HepG2 (cell line): ENCODE measurements around the gene CTNNA2. TPM values are rescaled to one million over a fixed set of nuclear protein-coding genes. Genes with fewer than 3 reads are reported as not detected.

Source experiments
- AKAP8 ChIP-seq: sonication (generic); formaldehyde crosslinking; IDR thresholded peaks from 2 replicates; pipeline ENCODE4 v1.5.1; 2020; ENCODE audit warnings: mild to moderate bottlenecking, missing genetic modification reagents
- CBX2 ChIP-seq, 2 experiments: fragments of 200-600 bp in 1 of 2; sonication (generic); formaldehyde crosslinking in 1 of 2; IDR thresholded peaks; 2 replicates each; pipeline versions ENCODE4 v1.7.0 to v1.8.1; 2018 to 2022; ENCODE audit warnings: low read depth in 2 of 2, low read length in 1 of 2, mild to moderate bottlenecking in 1 of 2, missing genetic modification reagents in 1 of 2
- EHMT2 ChIP-seq: fragments of 200-600 bp; sonication (generic); IDR thresholded peaks from 2 replicates; pipeline ENCODE4 v1.7.0; 2017; ENCODE audit warnings: antibody characterized with exemption, low read depth, low read length, borderline replicate concordance
- FOXA1 ChIP-seq, 2 experiments: fragments of 450-650 bp in 1 of 2; sonication (generic) in 1 of 2; formaldehyde crosslinking in 1 of 2; IDR thresholded peaks; 2 replicates each; pipeline versions ENCODE4 v1.4.0 to v1.6.1; 2016 to 2020; ENCODE audit warnings: missing genetic modification reagents in 1 of 2
- FOXJ3 ChIP-seq: sonication (generic); formaldehyde crosslinking; IDR thresholded peaks from 2 replicates; pipeline ENCODE4 v1.4.0; 2020; ENCODE audit warnings: missing genetic modification reagents, mild to moderate bottlenecking, borderline replicate concordance
- HHEX ChIP-seq: IDR thresholded peaks from 2 replicates; pipeline ENCODE4 v1.6.1; 2016; ENCODE audit warnings: control low read depth
- HMG20A ChIP-seq: IDR thresholded peaks from 2 replicates; pipeline ENCODE4 v1.6.1; 2016; ENCODE audit warnings: borderline replicate concordance
- JUND ChIP-seq: sonication (generic); formaldehyde crosslinking; IDR thresholded peaks from 2 replicates; pipeline ENCODE4 v1.8.0; 2022; ENCODE audit warnings: mild to moderate bottlenecking, missing genetic modification reagents
- NCOA2 ChIP-seq: sonication (generic); formaldehyde crosslinking; IDR thresholded peaks from 2 replicates; pipeline ENCODE4 v1.8.0; 2022; ENCODE audit warnings: inconsistent platforms
- PHB2 ChIP-seq: fragments of 450-650 bp; IDR thresholded peaks from 2 replicates; pipeline ENCODE4 v1.6.1; 2018; ENCODE audit not compliant: partially characterized antibody
- POGZ ChIP-seq: sonication (generic); formaldehyde crosslinking; IDR thresholded peaks from 2 replicates; pipeline ENCODE4 v1.4.0; 2020; ENCODE audit warnings: mild to moderate bottlenecking, missing genetic modification reagents
- ZFP82 ChIP-seq: sonication (generic); formaldehyde crosslinking; IDR thresholded peaks from 2 replicates; pipeline ENCODE4 v1.5.1; 2020; ENCODE audit warnings: mild to moderate bottlenecking, missing genetic modification reagents, borderline replicate concordance
- ZNF773 ChIP-seq: sonication (generic); formaldehyde crosslinking; IDR thresholded peaks from 2 replicates; pipeline ENCODE4 v1.4.0; 2020; ENCODE audit warnings: missing genetic modification reagents, borderline replicate concordance
- polyA plus RNA-seq, 8 experiments: library from polyadenylated mRNA; depleted of rRNA in 3 of 8; stranded (reverse) in 7 of 8; unstranded in 1 of 8; fragments of >200 nt; fragmentation: Illumina TruSeq in 4 of 8; extraction: Trizol in 4 of 8; gene quantifications; 2 replicates each; pipeline versions ENCODE4 v1.2.1 to v1.2.3, GENCODE V29; 2011 to 2016; ENCODE audit warnings: low read depth in 4 of 8, missing spikeins in 1 of 8, mixed read lengths in 1 of 8; ENCODE audit not compliant: insufficient read depth in 1 of 8
- total RNA-seq, 5 experiments: library from RNA; depleted of rRNA; stranded (reverse); fragments of >200 nt; fragmentation: Illumina TruSeq; extraction: Trizol; gene quantifications; 2 replicates each; pipeline ENCODE4 v1.2.3, GENCODE V29; 2016; ENCODE audit warnings: low read depth in 1 of 5
- TF ChIP-seq, protein P1 (sequence below): sonication (generic); formaldehyde crosslinking; IDR thresholded peaks from 2 replicates; pipeline ENCODE4 v1.4.0; 2020; ENCODE audit warnings: mild to moderate bottlenecking, missing genetic modification reagents
- TF ChIP-seq, protein P2 (sequence below): sonication (generic); formaldehyde crosslinking; IDR thresholded peaks from 2 replicates; pipeline ENCODE4 v1.4.0; 2020; ENCODE audit warnings: mild to moderate bottlenecking, missing genetic modification reagents, borderline replicate concordance
- TF ChIP-seq, protein P3 (sequence below), 2 experiments: sonication (generic) in 1 of 2; formaldehyde crosslinking in 1 of 2; IDR thresholded peaks; 2 replicates each; pipeline versions ENCODE4 v1.4.0 to v1.6.1; 2016 to 2020; ENCODE audit warnings: borderline replicate concordance in 1 of 2, low read depth in 1 of 2, mild to moderate bottlenecking in 1 of 2, missing genetic modification reagents in 1 of 2

The CTNNA2 gene
- total and polyA plus RNA-seq, 2 of the 13 experiments (the other 11 are each of a cell fraction or from before 2014, with no cell fraction given): not detected

DNA sequence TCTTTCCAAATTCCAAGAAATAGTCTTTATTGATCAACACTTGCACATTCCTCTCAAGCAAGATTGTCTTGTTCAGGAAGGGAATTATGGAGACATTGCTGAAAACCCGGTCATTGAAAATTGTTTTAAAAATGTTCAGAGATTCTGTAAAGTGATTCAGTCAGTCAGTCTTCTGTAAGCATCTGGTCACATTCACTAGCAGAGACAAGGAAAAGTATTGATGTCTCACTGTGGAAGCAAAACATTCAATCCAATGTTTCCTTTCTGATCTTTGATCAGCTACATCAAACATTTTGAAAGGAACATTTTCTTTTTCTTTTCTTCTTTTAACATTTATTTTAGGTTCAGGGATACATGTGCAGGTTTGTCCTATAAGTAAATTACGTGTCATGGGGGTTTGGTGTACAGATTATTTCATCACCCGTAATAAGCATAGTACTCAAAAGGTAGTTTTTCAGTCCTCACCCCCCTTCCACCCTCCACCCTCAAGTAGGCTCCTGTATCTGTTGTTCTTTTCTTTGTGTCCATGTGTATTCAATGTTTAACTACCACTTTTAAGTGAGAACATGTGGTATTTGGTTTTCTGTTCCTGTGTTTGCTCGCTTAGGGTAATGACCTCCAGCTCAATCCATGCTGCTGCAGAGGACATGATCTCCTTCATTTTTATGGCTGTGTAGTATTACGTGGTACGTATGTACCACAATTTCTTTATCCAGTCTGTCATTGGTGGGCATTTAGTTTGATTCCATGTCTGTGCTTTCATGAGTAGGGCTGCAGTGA lies 61.2 kb downstream of the CTNNA2 start (continued):
- TF ChIP-seq, protein P1, sequence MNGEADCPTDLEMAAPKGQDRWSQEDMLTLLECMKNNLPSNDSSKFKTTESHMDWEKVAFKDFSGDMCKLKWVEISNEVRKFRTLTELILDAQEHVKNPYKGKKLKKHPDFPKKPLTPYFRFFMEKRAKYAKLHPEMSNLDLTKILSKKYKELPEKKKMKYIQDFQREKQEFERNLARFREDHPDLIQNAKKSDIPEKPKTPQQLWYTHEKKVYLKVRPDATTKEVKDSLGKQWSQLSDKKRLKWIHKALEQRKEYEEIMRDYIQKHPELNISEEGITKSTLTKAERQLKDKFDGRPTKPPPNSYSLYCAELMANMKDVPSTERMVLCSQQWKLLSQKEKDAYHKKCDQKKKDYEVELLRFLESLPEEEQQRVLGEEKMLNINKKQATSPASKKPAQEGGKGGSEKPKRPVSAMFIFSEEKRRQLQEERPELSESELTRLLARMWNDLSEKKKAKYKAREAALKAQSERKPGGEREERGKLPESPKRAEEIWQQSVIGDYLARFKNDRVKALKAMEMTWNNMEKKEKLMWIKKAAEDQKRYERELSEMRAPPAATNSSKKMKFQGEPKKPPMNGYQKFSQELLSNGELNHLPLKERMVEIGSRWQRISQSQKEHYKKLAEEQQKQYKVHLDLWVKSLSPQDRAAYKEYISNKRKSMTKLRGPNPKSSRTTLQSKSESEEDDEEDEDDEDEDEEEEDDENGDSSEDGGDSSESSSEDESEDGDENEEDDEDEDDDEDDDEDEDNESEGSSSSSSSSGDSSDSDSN (CRISPR knock-in tag): no peak
- no peak for TF ChIP-seq PHB2
- TF ChIP-seq, protein P2, sequence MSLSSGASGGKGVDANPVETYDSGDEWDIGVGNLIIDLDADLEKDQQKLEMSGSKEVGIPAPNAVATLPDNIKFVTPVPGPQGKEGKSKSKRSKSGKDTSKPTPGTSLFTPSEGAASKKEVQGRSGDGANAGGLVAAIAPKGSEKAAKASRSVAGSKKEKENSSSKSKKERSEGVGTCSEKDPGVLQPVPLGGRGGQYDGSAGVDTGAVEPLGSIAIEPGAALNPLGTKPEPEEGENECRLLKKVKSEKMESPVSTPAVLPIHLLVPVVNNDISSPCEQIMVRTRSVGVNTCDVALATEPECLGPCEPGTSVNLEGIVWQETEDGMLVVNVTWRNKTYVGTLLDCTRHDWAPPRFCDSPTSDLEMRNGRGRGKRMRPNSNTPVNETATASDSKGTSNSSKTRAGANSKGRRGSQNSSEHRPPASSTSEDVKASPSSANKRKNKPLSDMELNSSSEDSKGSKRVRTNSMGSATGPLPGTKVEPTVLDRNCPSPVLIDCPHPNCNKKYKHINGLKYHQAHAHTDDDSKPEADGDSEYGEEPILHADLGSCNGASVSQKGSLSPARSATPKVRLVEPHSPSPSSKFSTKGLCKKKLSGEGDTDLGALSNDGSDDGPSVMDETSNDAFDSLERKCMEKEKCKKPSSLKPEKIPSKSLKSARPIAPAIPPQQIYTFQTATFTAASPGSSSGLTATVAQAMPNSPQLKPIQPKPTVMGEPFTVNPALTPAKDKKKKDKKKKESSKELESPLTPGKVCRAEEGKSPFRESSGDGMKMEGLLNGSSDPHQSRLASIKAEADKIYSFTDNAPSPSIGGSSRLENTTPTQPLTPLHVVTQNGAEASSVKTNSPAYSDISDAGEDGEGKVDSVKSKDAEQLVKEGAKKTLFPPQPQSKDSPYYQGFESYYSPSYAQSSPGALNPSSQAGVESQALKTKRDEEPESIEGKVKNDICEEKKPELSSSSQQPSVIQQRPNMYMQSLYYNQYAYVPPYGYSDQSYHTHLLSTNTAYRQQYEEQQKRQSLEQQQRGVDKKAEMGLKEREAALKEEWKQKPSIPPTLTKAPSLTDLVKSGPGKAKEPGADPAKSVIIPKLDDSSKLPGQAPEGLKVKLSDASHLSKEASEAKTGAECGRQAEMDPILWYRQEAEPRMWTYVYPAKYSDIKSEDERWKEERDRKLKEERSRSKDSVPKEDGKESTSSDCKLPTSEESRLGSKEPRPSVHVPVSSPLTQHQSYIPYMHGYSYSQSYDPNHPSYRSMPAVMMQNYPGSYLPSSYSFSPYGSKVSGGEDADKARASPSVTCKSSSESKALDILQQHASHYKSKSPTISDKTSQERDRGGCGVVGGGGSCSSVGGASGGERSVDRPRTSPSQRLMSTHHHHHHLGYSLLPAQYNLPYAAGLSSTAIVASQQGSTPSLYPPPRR: 0 out of 2 replicates have a peak, but pooled peaks have one; percentile 20
- TF ChIP-seq, protein P3, sequence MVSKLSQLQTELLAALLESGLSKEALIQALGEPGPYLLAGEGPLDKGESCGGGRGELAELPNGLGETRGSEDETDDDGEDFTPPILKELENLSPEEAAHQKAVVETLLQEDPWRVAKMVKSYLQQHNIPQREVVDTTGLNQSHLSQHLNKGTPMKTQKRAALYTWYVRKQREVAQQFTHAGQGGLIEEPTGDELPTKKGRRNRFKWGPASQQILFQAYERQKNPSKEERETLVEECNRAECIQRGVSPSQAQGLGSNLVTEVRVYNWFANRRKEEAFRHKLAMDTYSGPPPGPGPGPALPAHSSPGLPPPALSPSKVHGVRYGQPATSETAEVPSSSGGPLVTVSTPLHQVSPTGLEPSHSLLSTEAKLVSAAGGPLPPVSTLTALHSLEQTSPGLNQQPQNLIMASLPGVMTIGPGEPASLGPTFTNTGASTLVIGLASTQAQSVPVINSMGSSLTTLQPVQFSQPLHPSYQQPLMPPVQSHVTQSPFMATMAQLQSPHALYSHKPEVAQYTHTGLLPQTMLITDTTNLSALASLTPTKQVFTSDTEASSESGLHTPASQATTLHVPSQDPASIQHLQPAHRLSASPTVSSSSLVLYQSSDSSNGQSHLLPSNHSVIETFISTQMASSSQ (IDR thresholded peaks at IDR 0.05; ENCODE audit: low read depth): peak; percentile 47; the same call in 1 of the 2 replicates
- TF ChIP-seq, protein P3 (CRISPR knock-in tag; IDR thresholded peaks at IDR 0.05; ENCODE audit: borderline replicate concordance): no peak
- TF ChIP-seq EHMT2: no peak
- no peak for TF ChIP-seq ZFP82 (CRISPR knock-in tag)
- no peak for TF ChIP-seq CBX2 (IDR thresholded peaks at IDR 0.05; ENCODE audit: low read depth, low read length)
- TF ChIP-seq CBX2 (CRISPR knock-in tag; IDR thresholded peaks at IDR 0.05; ENCODE audit: low read depth): no peak
- peak; percentile 77; the same call in 1 of the 2 replicates for TF ChIP-seq HHEX (CRISPR knock-in tag)
- no peak for TF ChIP-seq AKAP8 (CRISPR knock-in tag)
- no peak for TF ChIP-seq JUND (CRISPR knock-in tag)
- 0 out of 2 replicates have a peak, but pooled peaks have one; percentile 37 for TF ChIP-seq NCOA2 (CRISPR knock-in tag)
- no peak for TF ChIP-seq FOXA1 (IDR thresholded peaks at IDR 0.05)
- TF ChIP-seq FOXA1 (CRISPR knock-in tag; IDR thresholded peaks at IDR 0.05): peak; percentile 65; the same call in 1 of the 2 replicates
- TF ChIP-seq POGZ (CRISPR knock-in tag): peak; percentile 37; the same call in 1 of the 2 replicates
- peak; percentile 64; the same call in 1 of the 2 replicates for TF ChIP-seq FOXJ3 (CRISPR knock-in tag)
- peak; percentile 30; the same call in 1 of the 2 replicates for TF ChIP-seq HMG20A (CRISPR knock-in tag)
- TF ChIP-seq ZNF773 (CRISPR knock-in tag): no peak
